Transverse colon (tissue), 4 donors: ENCODE measurements around the gene SHROOM2. TPM values are rescaled to one million over a fixed set of nuclear protein-coding genes. Genes with fewer than 3 reads are reported as not detected.

Source experiments
- DNase-seq: peaks from one replicate; pipeline ENCODE4 v3.0.0-alpha.2; 2019
- H3K27ac ChIP-seq, 4 donors: fragments of 200-600 bp; sonication (generic); 2 replicates each; pipeline ENCODE4 v1.5.1; 2016 to 2018; ENCODE audit warnings: inconsistent platforms in 4 of 4
- H3K27me3 ChIP-seq: fragments of 200-600 bp; sonication (generic); 2 replicates; pipeline ENCODE4 v1.5.1; 2017; ENCODE audit warnings: inconsistent platforms
- H3K36me3 ChIP-seq, 4 donors: fragments of 200-600 bp; sonication (generic); 2 replicates each; pipeline ENCODE4 v1.5.1; 2017 to 2019; ENCODE audit warnings: inconsistent platforms in 4 of 4
- H3K4me1 ChIP-seq, 4 donors: fragments of 200-600 bp; sonication (generic); 2 replicates each; pipeline ENCODE4 v1.5.1; 2017 to 2020; ENCODE audit warnings: inconsistent platforms in 4 of 4
- H3K4me3 ChIP-seq, 4 donors: fragments of 200-600 bp; sonication (generic); 1 replicate in 1 of 4; 2 replicates in 3 of 4; pipeline versions ENCODE4 v1.5.1 to v1.6.1; 2017 to 2019; ENCODE audit warnings: inconsistent platforms in 4 of 4
- H3K9me3 ChIP-seq, 2 donors: fragments of 200-600 bp; sonication (generic); 2 replicates each; pipeline ENCODE4 v1.5.1; 2017 to 2019; ENCODE audit warnings: inconsistent platforms in 2 of 2
- EP300 ChIP-seq: sonication (generic); formaldehyde crosslinking; IDR thresholded peaks from one replicate; pipeline ENCODE4 v1.6.1; 2017; ENCODE audit warnings: antibody characterized with exemption, low read depth
- POLR2A ChIP-seq: fragments of 450-650 bp; IDR thresholded peaks from one replicate; pipeline ENCODE4 v1.6.1; 2016; ENCODE audit warnings: antibody characterized with exemption, mild to moderate bottlenecking, moderate library complexity
- POLR2AphosphoS5 ChIP-seq, 3 donors: sonication (generic); formaldehyde crosslinking; IDR thresholded peaks; one replicate each; pipeline ENCODE4 v1.6.1; 2016; ENCODE audit warnings: antibody characterized with exemption in 3 of 3
- WGBS, 2 donors: methylation state at CpG; one replicate each; pipeline ENCODE4 v1.1.5; 2018; ENCODE audit warnings: low coverage in 1 of 2; 5-methylcytosine and 5-hydroxymethylcytosine counted together
- in situ Hi-C, 4 donors: fragments of 200-750 bp; cut with MboI; loops; one replicate each; pipeline versions ENCODE4 v1.15.0 to v1.15.1; 2017; ENCODE audit warnings: low sequenced_read_pairs in 3 of 4, low pct_ligation_motif_present in 1 of 4, low pct_unique_long_range_greater_than_20kb in 1 of 4
- intact Hi-C: fragments of 100-400 bp; cut with DNase I; formaldehyde crosslinking; loops from one replicate; pipeline ENCODE4 v1.15.1; 2023; ENCODE audit warnings: low total_unique reads
- small RNA-seq, 4 donors: library from RNA; depleted of rRNA; stranded (forward); fragments of <200 nt; gene quantifications; one replicate each; pipeline ENCODE3, GENCODE V24; 2016
- total RNA-seq, 4 donors: library from RNA; depleted of rRNA; stranded (reverse); fragments of >200 nt; gene quantifications; one replicate each; pipeline ENCODE4 v1.1.0, GENCODE V29; 2016
- TF ChIP-seq, protein P1 (sequence below), 5 experiments: fragments of 200-600 bp in 3 of 5; fragments of 450-650 bp in 2 of 5; sonication (generic) in 3 of 5; IDR thresholded peaks; 1 replicate in 2 of 5; 2 replicates in 3 of 5; pipeline ENCODE4 v1.5.1; 2016 to 2017; ENCODE audit warnings: antibody characterized with exemption in 5 of 5, inconsistent platforms in 3 of 5, mild to moderate bottlenecking in 2 of 5, moderate library complexity in 1 of 5

SHROOM2 gene
- total RNA-seq, 4 donors from 2014 or later = 8.9 to 20.6 (median 11.3) TPM

- Histone ChIP-seq H3K27me3 (no peaks in the 10 kb centered on the region), H3K4me3 (no peak overlapping the region), H3K27ac (no peak overlapping the region), H3K9me3 (no peaks in the 10 kb centered on the region), H3K4me1 (no peaks in the 10 kb centered on the region), H3K36me3 (no peaks in the 10 kb centered on the region)
- WGBS, 2 donors = 28% methylated on average over 18 of the region's 18 CpGs; no CpG with 5 or more reads in 1 of the 2 donors
- TF ChIP-seq POLR2A = no peak
- no peak for TF ChIP-seq EP300
- TF ChIP-seq, protein P1, sequence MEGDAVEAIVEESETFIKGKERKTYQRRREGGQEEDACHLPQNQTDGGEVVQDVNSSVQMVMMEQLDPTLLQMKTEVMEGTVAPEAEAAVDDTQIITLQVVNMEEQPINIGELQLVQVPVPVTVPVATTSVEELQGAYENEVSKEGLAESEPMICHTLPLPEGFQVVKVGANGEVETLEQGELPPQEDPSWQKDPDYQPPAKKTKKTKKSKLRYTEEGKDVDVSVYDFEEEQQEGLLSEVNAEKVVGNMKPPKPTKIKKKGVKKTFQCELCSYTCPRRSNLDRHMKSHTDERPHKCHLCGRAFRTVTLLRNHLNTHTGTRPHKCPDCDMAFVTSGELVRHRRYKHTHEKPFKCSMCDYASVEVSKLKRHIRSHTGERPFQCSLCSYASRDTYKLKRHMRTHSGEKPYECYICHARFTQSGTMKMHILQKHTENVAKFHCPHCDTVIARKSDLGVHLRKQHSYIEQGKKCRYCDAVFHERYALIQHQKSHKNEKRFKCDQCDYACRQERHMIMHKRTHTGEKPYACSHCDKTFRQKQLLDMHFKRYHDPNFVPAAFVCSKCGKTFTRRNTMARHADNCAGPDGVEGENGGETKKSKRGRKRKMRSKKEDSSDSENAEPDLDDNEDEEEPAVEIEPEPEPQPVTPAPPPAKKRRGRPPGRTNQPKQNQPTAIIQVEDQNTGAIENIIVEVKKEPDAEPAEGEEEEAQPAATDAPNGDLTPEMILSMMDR (IDR thresholded peaks at IDR 0.05) = peak; percentile 85 to 99 (median 96)
- peak; percentile 43 to 63 (median 62) for TF ChIP-seq POLR2AphosphoS5 (IDR thresholded peaks at IDR 0.05)
- intact Hi-C loops = loop anchor here (1.0 kb wide), 1 partner anchor 122 kb away; no protein-coding TSS in a partner anchor
- DNase-seq = peak; percentile 85
- in situ Hi-C loops = loop anchor here (5.0 to 25.0 kb wide), 3 partner anchors 109 to 121 kb away; no protein-coding TSS in a partner anchor
Measured at GRCh38 chrX:9995855-9996339, 209.7 kb downstream of the SHROOM2 start.

DNA sequence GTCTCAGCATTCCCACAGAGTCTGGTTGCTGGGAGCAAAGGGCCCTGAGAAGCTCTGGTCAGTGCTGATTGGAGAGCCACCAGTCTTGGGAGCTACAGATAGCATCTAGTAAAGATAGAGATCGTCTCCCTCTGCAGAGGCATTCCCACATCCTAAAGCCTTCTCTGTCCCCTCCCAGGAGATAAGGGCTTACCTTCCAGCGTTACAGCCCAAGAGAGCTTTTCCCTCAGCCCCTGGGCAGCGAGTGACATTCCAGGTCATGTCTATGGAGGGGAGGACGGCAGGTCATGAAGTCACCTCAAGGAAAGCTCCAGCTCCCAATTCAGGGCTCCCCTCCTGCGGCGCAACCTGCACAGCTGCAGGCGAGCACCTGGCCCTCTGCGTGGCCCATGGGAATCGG, 210.8 kb downstream of the SHROOM2 start:
- intact Hi-C loops = no loop called here
- 88% methylated on average over 9 of the region's 9 CpGs; no CpG with 5 or more reads in 1 of the 2 donors for whole genome bisulfite sequencing, 2 donors
- Histone ChIP-seq H3K4me1 (no peaks in the 10 kb centered on the region), H3K27ac (no peak overlapping the region), H3K4me3 (no peak overlapping the region), H3K36me3 (no peaks in the 10 kb centered on the region), H3K9me3 (no peaks in the 10 kb centered on the region), H3K27me3 (no peaks in the 10 kb centered on the region)
- DNase-seq = no peak
- in situ Hi-C loops = loop anchor here (5.0 to 25.0 kb wide), 3 partner anchors 110 to 120 kb away; no protein-coding TSS in a partner anchor
- TF ChIP-seq POLR2AphosphoS5 (IDR thresholded peaks at IDR 0.05) (no peak), POLR2A (no peak), EP300 (no peak)

GRCh38 chrX:9997524-9997923, 211.3 kb downstream of the SHROOM2 start:
- in situ Hi-C loops = loop anchor here (5.0 to 25.0 kb wide), 3 partner anchors 110 to 120 kb away; no protein-coding TSS in a partner anchor
- whole genome bisulfite sequencing, 2 donors = 75% methylated on average over 8 of the region's 8 CpGs; no CpG with 5 or more reads in 1 of the 2 donors
- no peak overlapping the region for H3K4me3 ChIP-seq
- no peak for DNase-seq
- H3K36me3 ChIP-seq = no peaks in the 10 kb centered on the region
- TF ChIP-seq EP300 (no peak), POLR2AphosphoS5 (IDR thresholded peaks at IDR 0.05) (no peak), POLR2A (no peak)
- TF ChIP-seq, protein P1 (IDR thresholded peaks at IDR 0.05) = no peak
- intact Hi-C loops = no loop called here
- H3K4me1 ChIP-seq = no peaks in the 10 kb centered on the region
- H3K27me3 ChIP-seq = no peaks in the 10 kb centered on the region
- no peak overlapping the region for H3K27ac ChIP-seq
- no peaks in the 10 kb centered on the region for H3K9me3 ChIP-seq

Small RNA genes lying within 50 kb of the gene (small RNA-seq; reads per million reads assigned to genes)
- gene RF00019 = 0 reads per million in 4 donors

Other genes starting within 250 kb of the SHROOM2 start
- 1 to 10 TPM in 2 of 4 donors, not detected in 2; 1.1 to 1.6 TPM for gene GPR143, start 20.6 kb upstream of the SHROOM2 start, total RNA-seq
- gene CLDN34, start 180.9 kb downstream of the SHROOM2 start, total RNA-seq = under 1 TPM in 1 of 4 donors, not detected in 3; 0.82 TPM